Stimulated activated effector memory CD8-positive, alpha-beta T cell treated with anti-CD3 and anti-CD28 coated beads, Interleukin-12 subunit alpha, Interleukin-12 subunit beta, amount 100 ng/mL, for 72 hours (primary cell): ENCODE data around the gene ZNF668.
"Not testable (repeated sequence)": the region's sequence is repeated elsewhere in the genome, so short reads cannot be mapped to it uniquely, and the experiment has no call there.

ENCODE experiments used
- ATAC-seq: fragments of 150-1000 bp; cut with Tn5 transposase; 2 replicates; pipeline ENCODE4 v1.10.0; 2021
- DNase-seq, 2 donors: peaks; one replicate each; pipeline ENCODE4 v3.0.0; 2021 to 2022; ENCODE audit warnings: low spot score in 2 of 2
- H3K27ac Mint-ChIP-seq: one replicate; pipeline ENCODE4 v1.8.0; 2022; ENCODE audit warnings: mild to moderate bottlenecking, mixed read lengths
- H3K36me3 Mint-ChIP-seq: one replicate; pipeline ENCODE4 v1.8.0; 2022; ENCODE audit warnings: mild to moderate bottlenecking, mixed read lengths
- H3K4me1 Mint-ChIP-seq: one replicate; pipeline ENCODE4 v1.8.0; 2022; ENCODE audit warnings: mixed read lengths
- H3K4me3 Mint-ChIP-seq: one replicate; pipeline ENCODE4 v1.8.0; 2022; ENCODE audit warnings: mild to moderate bottlenecking, mixed read lengths
- H3K9me3 Mint-ChIP-seq: one replicate; pipeline ENCODE4 v1.8.0; 2022; ENCODE audit warnings: mixed read lengths

Gene ZNF668

GRCh38 chr16:31023627-31024226 is 50.3 kb downstream of the ZNF668 start:
- Mint-ChIP-seq H3K9me3 (no peaks in the 10 kb centered on the region), H3K27ac (no peak overlapping the region), H3K4me1 (no peaks in the 10 kb centered on the region), H3K36me3 (no peaks in the 10 kb centered on the region), H3K4me3 (no peak overlapping the region)
- no peak for ATAC-seq
- DNase-seq: no peak

- H3K4me1 Mint-ChIP-seq: no peaks in the 10 kb centered on the region
- DNase-seq: no peak
- no peaks in the 10 kb centered on the region for H3K36me3 Mint-ChIP-seq
- H3K27ac Mint-ChIP-seq: no peak overlapping the region
- no peak for ATAC-seq
- H3K4me3 Mint-ChIP-seq: no peak overlapping the region
- H3K9me3 Mint-ChIP-seq: no peaks in the 10 kb centered on the region
Observed at GRCh38 chr16:31023252-31023602, 50.8 kb downstream of the ZNF668 start.

- Mint-ChIP-seq H3K4me3 (no peak overlapping the region), H3K27ac (no peak overlapping the region), H3K36me3 (no peaks in the 10 kb centered on the region), H3K4me1 (no peaks in the 10 kb centered on the region), H3K9me3 (no peaks in the 10 kb centered on the region)
- DNase-seq (no peak), ATAC-seq (no peak)
Observed at GRCh38 chr16:31022544-31023251, 51.3 kb downstream of the ZNF668 start.

GRCh38 chr16:31020536-31020935 is 53.5 kb downstream of the ZNF668 start:
- Mint-ChIP-seq H3K27ac (no peak overlapping the region), H3K36me3 (no peaks in the 10 kb centered on the region), H3K9me3 (no peaks in the 10 kb centered on the region), H3K4me3 (no peak overlapping the region), H3K4me1 (no peaks in the 10 kb centered on the region)
- ATAC-seq (no peak), DNase-seq (no peak)

GRCh38 chr16:31017756-31018155 is 56.3 kb downstream of the ZNF668 start:
- DNase-seq, ATAC-seq, H3K36me3 Mint-ChIP-seq: not testable (repeated sequence)

GRCh38 chr16:31016018-31016417 is 58.0 kb downstream of the ZNF668 start:
- no peak overlapping the region for H3K27ac Mint-ChIP-seq
- H3K36me3 Mint-ChIP-seq: no peaks in the 10 kb centered on the region
- H3K9me3 Mint-ChIP-seq: no peaks in the 10 kb centered on the region
- no peak for DNase-seq
- H3K4me1 Mint-ChIP-seq: peaks cover 18% of the 10 kb centered on the region
- no peak for ATAC-seq
- H3K4me3 Mint-ChIP-seq: no peak overlapping the region

More at GRCh38 chr16:31017756-31018155, 56.3 kb downstream of the ZNF668 start:
- not testable (repeated sequence) for H3K9me3 Mint-ChIP-seq, H3K4me1 Mint-ChIP-seq, H3K27ac Mint-ChIP-seq, H3K4me3 Mint-ChIP-seq

GRCh38 chr16:31013292-31013691 is 60.7 kb downstream of the ZNF668 start:
- Mint-ChIP-seq H3K27ac (peak overlapping the region; percentile 15), H3K4me1 (peaks cover 32% of the 10 kb centered on the region)
- ATAC-seq, H3K4me3 Mint-ChIP-seq, DNase-seq, H3K36me3 Mint-ChIP-seq, H3K9me3 Mint-ChIP-seq: not testable (repeated sequence)

- Mint-ChIP-seq H3K4me1 (peaks cover 32% of the 10 kb centered on the region), H3K4me3 (peak overlapping the region; percentile 36), H3K27ac (peak overlapping the region; percentile 70)
- ATAC-seq, H3K9me3 Mint-ChIP-seq, DNase-seq, H3K36me3 Mint-ChIP-seq: not testable (repeated sequence)
Observed at GRCh38 chr16:31011815-31012214, 62.2 kb downstream of the ZNF668 start.
